Neutrophil (primary cell): ENCODE results near the gene POLG2.
"Not testable (repeated sequence)": the region's sequence is repeated elsewhere in the genome, so short reads cannot be mapped to it uniquely, and the experiment has no call there.

Experiments
- H3K27ac ChIP-seq: fragments of 200-600 bp; sonication (generic); 2 replicates; pipeline ENCODE4 v1.5.1; 2016; ENCODE audit warnings: mild to moderate bottlenecking, moderate library complexity
- H3K27me3 ChIP-seq: fragments of 200-600 bp; sonication (generic); 2 replicates; pipeline ENCODE4 v1.6.0; 2016; ENCODE audit warnings: mild to moderate bottlenecking
- H3K36me3 ChIP-seq: fragments of 200-600 bp; sonication (generic); 2 replicates; pipeline ENCODE4 v1.5.1; 2017
- H3K4me1 ChIP-seq, 2 experiments: fragments of 200-600 bp in 1 of 2; sonication (generic) in 1 of 2; 1 replicate in 1 of 2; 2 replicates in 1 of 2; pipeline versions ENCODE4 v1.5.1 to v1.6.1; 2013 to 2016; ENCODE audit warnings: low read depth in 1 of 2, low read length in 1 of 2, mild to moderate bottlenecking in 1 of 2, moderate library complexity in 1 of 2; ENCODE audit not compliant: control insufficient read depth in 1 of 2, insufficient read depth in 1 of 2
- H3K4me3 ChIP-seq, 2 experiments: fragments of 200-600 bp in 1 of 2; sonication (generic) in 1 of 2; 1 replicate in 1 of 2; 2 replicates in 1 of 2; pipeline ENCODE4 v1.5.1; 2013 to 2016; ENCODE audit warnings: low read depth in 1 of 2, low read length in 1 of 2, mild to moderate bottlenecking in 1 of 2, moderate library complexity in 1 of 2
- H3K9me3 ChIP-seq: fragments of 200-600 bp; sonication (generic); 2 replicates; pipeline ENCODE4 v1.5.1; 2016
- TF ChIP-seq, protein P1 (sequence below): fragments of 200-600 bp; sonication (generic); IDR thresholded peaks from 2 replicates; pipeline ENCODE4 v1.5.1; 2016; ENCODE audit warnings: antibody characterized with exemption

Gene POLG2

DNA sequence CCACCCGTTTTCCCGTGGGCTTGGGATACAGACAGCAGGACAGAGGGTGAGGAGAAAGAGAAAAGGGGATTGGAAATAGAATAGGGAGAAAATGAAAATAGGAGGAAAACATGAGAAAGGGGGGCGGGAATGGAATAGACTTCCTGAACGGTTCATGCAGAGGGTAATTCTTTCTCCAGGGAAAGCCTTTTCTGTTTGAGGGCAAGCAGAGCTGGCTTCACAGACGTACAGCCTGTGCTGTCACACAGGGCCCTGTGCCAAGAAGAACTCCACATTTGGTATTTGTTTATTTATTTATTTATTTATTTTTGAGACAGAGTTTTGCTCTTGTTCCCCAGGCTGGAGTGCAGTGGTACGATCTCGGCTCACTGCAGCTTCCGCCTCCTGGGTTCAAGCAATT lies 35.9 kb downstream of the POLG2 start:
- TF ChIP-seq, protein P1, sequence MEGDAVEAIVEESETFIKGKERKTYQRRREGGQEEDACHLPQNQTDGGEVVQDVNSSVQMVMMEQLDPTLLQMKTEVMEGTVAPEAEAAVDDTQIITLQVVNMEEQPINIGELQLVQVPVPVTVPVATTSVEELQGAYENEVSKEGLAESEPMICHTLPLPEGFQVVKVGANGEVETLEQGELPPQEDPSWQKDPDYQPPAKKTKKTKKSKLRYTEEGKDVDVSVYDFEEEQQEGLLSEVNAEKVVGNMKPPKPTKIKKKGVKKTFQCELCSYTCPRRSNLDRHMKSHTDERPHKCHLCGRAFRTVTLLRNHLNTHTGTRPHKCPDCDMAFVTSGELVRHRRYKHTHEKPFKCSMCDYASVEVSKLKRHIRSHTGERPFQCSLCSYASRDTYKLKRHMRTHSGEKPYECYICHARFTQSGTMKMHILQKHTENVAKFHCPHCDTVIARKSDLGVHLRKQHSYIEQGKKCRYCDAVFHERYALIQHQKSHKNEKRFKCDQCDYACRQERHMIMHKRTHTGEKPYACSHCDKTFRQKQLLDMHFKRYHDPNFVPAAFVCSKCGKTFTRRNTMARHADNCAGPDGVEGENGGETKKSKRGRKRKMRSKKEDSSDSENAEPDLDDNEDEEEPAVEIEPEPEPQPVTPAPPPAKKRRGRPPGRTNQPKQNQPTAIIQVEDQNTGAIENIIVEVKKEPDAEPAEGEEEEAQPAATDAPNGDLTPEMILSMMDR, result no peak
- peaks cover 19 to 23% of the 10 kb centered on the region in 2 experiments for H3K4me1 ChIP-seq
- H3K27ac ChIP-seq, result no peak overlapping the region
- H3K27me3 ChIP-seq, result no peaks in the 10 kb centered on the region
- no peak overlapping the region for H3K4me3 ChIP-seq
- H3K9me3 ChIP-seq, result no peaks in the 10 kb centered on the region
- peaks cover 62% of the 10 kb centered on the region for H3K36me3 ChIP-seq

DNA sequence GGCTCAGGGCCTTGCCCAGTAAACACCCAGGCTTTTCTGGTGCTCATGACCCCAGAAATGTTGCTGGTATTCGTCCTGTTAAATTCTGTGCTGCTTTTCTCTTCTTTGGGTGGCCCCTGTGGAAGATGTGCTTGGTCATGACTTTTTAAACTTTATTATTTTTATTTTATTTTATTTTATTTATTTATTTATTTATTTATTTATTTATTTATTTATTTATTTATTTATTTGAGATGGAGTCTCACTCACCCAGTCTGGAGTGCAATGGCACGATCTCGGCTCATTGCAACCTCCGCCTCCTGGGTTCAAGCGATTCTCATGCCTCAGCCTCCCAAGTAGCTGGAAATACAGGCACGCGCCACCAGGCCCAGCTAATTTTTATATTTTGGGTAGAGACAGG lies 37.0 kb downstream of the POLG2 start:
- H3K9me3 ChIP-seq, H3K27me3 ChIP-seq, H3K4me3 ChIP-seq, H3K27ac ChIP-seq: not testable (repeated sequence)
- peaks cover 23 to 29% of the 10 kb centered on the region in 2 experiments for H3K4me1 ChIP-seq
- peaks cover 55% of the 10 kb centered on the region for H3K36me3 ChIP-seq

- no peak overlapping the region for H3K27ac ChIP-seq
- no peaks in the 10 kb centered on the region for H3K9me3 ChIP-seq
- no peak overlapping the region for H3K4me3 ChIP-seq
- no peaks in the 10 kb centered on the region for H3K27me3 ChIP-seq
- peaks cover 57% of the 10 kb centered on the region for H3K36me3 ChIP-seq
- TF ChIP-seq, protein P1, result no peak
- H3K4me1 ChIP-seq, result peaks cover 23 to 29% of the 10 kb centered on the region in 2 experiments
Observed at GRCh38 chr17:64459284-64459747, 37.5 kb downstream of the POLG2 start.

DNA sequence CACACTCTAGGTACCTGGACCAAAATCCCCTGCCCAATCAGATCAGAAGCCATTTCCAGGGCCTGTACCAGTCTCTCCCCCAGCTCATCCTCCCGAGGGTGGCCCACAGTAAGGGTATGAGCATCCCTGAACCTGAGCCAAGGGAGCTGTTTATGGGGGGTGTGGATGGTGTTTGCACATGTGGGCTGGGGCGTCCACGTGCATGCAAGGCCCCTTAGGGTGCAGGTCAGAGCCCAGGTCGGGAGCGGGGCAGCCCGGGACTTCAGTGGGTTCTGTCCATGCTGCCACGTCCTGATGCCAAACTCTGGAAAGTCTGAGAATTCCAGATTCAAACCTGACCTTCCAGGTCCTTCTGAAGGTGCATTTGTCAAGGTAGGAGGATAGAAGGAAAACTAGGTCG lies 38.1 kb downstream of the POLG2 start:
- Histone ChIP-seq H3K27ac (no peak overlapping the region), H3K9me3 (no peaks in the 10 kb centered on the region), H3K36me3 (peaks cover 62% of the 10 kb centered on the region), H3K4me3 (no peak overlapping the region), H3K4me1 (peaks cover 23 to 29% of the 10 kb centered on the region in 2 experiments), H3K27me3 (no peaks in the 10 kb centered on the region)
- TF ChIP-seq, protein P1, result no peak

- H3K4me3 ChIP-seq, result no peak overlapping the region
- H3K36me3 ChIP-seq, result peaks cover 55% of the 10 kb centered on the region
- TF ChIP-seq, protein P1, result no peak
- H3K27ac ChIP-seq, result peak overlapping the region; percentile 70
- H3K27me3 ChIP-seq, result no peaks in the 10 kb centered on the region
- peaks cover 23 to 35% of the 10 kb centered on the region in 2 experiments for H3K4me1 ChIP-seq
- no peaks in the 10 kb centered on the region for H3K9me3 ChIP-seq
Observed at GRCh38 chr17:64457156-64457555, 39.7 kb downstream of the POLG2 start.

DNA sequence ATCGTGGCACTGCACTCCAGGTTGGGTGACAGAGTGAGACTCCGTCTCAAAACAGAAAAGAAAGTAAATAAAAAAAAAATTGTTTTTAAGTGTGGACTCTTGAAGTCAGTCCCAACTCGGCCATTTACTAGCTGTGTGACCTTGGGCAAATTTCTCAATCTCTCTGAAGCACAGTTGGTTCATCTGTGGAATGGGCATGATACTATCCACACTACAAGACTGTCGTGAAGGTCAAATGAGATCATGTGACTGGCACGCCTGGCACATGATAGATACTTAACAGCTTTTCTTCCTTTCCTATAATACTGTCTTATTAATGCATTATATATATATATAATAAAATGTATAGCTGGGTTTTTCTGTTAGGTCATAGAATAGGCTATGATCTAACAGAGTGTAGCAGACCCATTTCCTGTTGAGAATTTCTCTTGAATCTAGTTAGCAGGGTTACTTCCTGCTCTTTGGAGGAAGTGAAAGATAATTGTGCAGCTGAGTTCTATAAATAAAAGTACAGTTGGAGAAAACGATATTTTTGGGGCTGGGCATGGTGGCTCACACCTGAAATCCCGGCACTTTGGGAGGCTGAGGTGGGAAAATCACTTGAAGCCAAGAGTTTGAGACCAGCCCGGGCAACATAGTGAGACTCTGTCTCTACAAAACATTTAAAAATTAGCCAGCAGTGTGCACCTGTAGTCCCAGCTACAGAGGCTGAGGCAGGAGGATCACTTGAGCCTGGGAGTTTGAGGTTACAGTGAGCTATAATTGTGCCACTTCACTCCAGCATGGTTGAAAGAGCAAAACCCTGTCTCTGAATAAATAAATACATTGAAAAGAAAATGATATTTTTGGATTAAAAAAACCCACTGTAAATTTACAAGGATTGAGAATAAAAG lies 40.6 kb downstream of the POLG2 start:
- H3K27ac ChIP-seq, result peak overlapping the region; percentile 70
- no peak overlapping the region for H3K4me3 ChIP-seq
- no peaks in the 10 kb centered on the region for H3K9me3 ChIP-seq
- peaks cover 29 to 35% of the 10 kb centered on the region in 2 experiments for H3K4me1 ChIP-seq
- no peaks in the 10 kb centered on the region for H3K27me3 ChIP-seq
- TF ChIP-seq, protein P1, result no peak
- peaks cover 45% of the 10 kb centered on the region for H3K36me3 ChIP-seq
